GM18498 (cell line): Measurements from ENCODE around the gene GPR55.

ENCODE experiments used
- ATAC-seq: cut with Tn5 transposase; IDR thresholded peaks from one replicate; pipeline ENCODE4 v1.9.1; 2021; ENCODE audit warnings: mild to moderate bottlenecking, moderate library complexity; ENCODE audit not compliant: unreplicated experiment

Gene GPR55

GRCh38 chr2:230887342-230887741, 37.7 kb downstream of the GPR55 start:
- no peak for ATAC-seq

DNA sequence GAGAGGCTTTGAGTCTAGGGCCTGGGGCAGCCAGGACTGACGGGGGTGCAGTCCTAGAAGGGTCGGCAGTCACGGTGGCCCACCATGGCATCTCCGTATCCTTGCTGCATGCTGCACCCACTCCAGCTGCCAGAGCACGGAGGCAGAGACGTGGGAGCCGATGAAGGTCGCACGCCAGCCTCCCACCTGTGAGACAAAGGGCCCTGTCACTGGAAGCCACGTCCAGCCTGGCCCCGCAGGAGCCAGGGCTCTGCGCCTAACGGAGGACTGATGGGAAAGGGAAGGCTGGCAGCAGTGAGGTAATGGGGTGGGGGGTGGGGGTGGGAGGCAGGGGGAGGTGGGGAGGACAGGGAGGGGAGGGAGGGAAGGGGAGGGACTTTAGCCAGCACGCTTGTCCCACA, 38.4 kb downstream of the GPR55 start:
- no peak for ATAC-seq

DNA sequence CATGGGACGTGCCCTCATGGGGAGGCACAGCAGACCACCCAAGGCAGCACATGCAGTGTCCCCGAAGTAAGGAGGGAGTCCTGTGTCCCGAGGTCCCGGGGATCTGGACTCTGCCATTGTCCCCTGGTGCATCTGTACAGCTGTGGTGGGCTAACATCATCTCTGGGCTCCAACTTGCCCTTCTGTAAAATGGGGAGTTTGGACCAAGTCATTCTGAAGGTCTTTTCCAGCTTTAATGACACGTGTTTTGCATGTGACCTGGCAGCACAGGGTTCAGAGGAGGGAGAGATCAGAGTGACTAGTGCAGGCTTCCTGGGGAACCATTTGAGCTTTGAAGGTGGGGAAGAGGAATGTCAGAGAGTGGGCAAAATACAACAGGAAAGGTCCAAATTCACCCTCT, 38.8 kb downstream of the GPR55 start:
- no peak for ATAC-seq

GRCh38 chr2:230885463-230886130, 39.4 kb downstream of the GPR55 start:
- ATAC-seq, result no peak

DNA sequence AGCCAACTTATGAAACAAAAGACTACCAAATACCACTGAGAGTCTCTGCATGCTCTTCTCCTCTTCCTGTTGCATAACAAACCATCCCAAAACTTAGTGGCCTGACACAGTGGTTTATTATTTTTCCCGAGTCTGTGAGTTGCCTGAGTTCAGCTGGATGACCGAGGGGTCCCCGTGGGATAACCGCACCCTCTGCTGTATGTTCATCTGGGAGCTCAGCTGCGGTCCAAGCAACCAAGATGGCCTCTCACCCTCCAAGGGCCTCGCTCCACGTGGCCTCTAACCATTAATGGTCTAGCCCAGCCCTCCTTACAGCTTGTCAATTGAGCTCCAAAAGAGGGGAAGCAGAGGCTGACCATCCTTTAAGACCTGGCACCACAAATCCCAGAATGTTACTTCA, 43.2 kb downstream of the GPR55 start:
- no peak for ATAC-seq

DNA sequence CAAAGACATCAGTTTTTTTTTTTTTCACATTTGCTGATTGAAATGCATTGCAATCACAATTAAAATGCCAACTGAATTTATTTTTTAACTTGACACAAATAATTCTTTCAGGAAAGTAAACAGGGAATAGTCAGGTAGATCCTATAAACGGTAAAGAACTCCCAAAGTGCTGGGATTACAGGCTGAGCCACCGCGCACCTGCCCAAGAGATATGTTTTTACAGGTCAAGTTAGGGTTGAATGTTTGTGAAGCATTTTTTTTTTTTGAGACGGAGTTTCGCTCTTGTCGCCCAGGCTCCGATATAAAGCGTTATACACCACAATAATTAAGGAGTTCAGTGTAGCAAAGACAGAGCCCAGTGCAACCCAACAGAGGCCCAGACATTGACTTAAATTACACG, 45.2 kb downstream of the GPR55 start:
- no peak for ATAC-seq

DNA sequence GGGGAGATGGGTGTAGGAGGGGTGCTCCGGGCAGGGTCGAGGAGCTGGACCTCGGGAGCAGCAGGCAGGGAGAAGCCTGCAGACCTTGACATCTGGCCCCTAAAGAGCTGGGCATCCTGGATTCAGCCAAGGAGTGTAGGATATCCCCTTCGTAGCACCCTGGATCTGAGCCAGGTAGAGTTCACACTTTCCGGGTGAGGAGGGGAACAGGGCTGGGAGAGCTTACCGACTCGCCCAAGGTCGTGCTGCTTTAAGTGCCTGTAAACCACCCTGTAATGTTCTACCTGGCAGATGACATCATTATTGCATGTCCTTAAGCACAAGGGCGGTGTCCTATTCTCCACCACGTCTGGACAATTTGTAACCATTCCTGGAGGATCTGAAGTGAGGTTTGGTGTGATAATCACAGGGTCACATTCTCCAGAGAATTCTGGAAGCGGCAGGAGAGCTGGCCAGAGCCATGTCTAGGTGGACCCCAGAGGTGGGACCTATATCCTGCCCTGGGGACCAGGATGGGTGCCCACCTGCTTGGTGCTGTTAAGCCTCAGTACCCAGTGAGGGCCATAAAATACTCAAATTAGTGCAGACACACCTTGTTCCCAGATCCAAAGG, 45.7 kb downstream of the GPR55 start:
- no peak for ATAC-seq

- no peak for ATAC-seq
Measured at GRCh38 chr2:230878599-230879188, 46.3 kb downstream of the GPR55 start.

DNA sequence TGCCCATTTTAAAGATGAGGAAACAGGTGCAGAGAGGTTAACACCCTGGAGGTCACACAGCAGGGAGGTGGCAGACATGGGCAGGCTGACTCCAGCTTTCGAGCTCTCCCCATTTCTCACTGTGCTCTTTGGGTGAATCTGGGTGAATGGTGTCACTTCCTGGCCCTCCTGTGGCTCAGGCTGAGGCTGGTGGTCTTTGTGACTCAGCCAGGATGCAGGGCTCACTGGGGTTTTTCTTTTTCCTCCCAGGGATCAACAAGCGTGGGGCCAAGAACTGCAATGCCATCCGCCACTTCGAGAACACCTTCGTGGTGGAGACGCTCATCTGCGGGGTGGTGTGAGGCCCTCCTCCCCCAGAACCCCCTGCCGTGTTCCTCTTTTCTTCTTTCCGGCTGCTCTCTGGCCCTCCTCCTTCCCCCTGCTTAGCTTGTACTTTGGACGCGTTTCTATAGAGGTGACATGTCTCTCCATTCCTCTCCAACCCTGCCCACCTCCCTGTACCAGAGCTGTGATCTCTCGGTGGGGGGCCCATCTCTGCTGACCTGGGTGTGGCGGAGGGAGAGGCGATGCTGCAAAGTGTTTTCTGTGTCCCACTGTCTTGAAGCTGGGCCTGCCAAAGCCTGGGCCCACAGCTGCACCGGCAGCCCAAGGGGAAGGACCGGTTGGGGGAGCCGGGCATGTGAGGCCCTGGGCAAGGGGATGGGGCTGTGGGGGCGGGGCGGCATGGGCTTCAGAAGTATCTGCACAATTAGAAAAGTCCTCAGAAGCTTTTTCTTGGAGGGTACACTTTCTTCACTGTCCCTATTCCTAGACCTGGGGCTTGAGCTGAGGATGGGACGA, 47.1 kb downstream of the GPR55 start:
- no peak for ATAC-seq

- ATAC-seq, result no peak
Measured at GRCh38 chr2:230877116-230877758, 47.8 kb downstream of the GPR55 start.

- no peak for ATAC-seq
Measured at GRCh38 chr2:230875347-230876315, 49.4 kb downstream of the GPR55 start.

DNA sequence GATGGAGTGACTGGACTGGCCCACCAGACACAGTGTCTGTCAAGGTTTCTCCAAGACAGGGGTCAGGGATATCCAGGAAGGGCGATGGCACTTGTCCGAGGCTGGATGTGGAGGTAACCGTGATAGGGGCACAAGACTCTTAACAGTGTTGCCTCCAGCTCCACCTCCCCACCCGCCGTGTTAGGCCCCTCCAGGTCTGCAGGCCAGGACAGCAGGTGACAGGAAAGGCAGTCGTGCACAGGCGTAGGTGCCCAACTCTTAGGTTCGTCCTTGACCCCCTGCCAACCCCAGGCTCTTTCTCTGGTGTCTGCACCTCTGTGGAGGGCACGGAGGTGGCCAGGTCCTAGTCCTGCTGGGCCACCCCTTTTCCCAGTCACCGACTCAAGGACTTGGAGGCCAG, 50.2 kb downstream of the GPR55 start:
- no peak for ATAC-seq

DNA sequence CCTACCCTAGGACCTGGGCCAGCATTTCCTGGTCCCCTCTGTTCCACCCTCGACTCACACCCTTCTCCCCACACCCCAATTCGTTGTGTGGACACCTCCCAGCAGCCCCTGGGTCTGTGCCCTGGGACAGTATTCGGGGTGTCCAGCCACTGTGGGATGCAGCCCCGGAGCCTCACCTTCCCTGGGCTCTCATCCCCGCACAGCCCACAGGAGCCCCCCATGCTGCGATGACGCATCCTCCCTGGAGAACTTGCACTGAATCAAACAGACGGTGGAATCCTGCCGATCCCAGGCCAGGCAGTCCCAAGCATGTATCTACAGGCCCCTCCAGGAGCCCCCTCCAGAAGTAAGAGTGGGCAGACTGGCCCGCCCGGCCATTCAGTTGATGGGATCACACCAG, 50.6 kb downstream of the GPR55 start:
- ATAC-seq, result no peak

- peak; percentile 75 for ATAC-seq
Measured at GRCh38 chr2:230873661-230874401, 51.2 kb downstream of the GPR55 start.

GRCh38 chr2:230872968-230873660, 51.9 kb downstream of the GPR55 start:
- peak; percentile 64 for ATAC-seq

DNA sequence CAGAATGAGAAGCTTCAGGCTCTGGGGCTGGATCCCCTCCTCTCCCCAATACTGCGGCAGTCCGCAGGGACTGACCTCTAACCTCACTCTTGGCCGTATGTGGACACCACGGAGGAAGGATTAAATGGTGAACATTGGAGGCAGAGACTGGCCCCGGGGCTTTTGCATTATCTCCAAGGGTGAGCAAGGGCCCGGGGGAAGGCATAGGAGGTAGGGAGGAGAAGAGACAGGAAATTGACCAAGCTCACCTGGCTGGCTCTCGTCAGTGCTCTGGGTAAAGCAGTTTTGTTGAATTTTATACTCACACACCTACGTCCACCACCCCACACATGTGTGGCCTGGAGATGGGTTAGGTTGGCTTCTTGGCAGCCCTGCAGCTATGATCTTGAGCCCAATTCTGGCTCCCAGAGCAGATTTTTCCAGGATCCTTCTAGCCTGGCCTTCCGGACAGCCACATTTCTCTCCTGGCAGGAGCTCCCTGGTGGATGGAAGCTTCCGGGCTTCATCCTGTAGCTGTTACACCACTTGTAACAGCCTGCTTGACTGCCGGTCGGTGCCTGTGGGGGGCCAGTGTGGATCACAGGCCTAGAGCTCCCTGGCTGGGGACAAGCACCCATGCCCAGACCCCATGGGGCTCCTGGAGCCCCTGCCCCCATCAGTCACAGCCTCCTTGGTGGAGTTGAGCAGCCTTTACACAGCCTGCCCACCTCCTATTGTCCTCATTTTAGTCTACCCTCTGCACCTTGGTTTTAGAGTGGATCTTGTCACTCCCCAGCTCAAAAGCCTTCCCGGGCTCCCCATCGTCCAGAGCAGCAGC, 52.7 kb downstream of the GPR55 start:
- peak; percentile 2 for ATAC-seq

- no peak for ATAC-seq
Measured at GRCh38 chr2:230871361-230872150, 53.5 kb downstream of the GPR55 start.
